ENCODE results near the gene GCNT3. TPM values are rescaled to one million over a fixed set of nuclear protein-coding genes. Genes with fewer than 3 reads are reported as not detected.

The GCNT3 gene
- total and polyA plus RNA-seq, 2 of the 8 experiments (the other 6 are each of a cell fraction or from before 2014, with no cell fraction given): not detected

GRCh38 chr15:59598461-59598860 is 13.1 kb upstream of the GCNT3 start:
- Histone ChIP-seq H2AFZ (ENCODE audit: low read length) (no peak overlapping the region), H4K20me1 (replicated peaks in 1 of 2; ENCODE audit: control insufficient read depth in 1 of 2, insufficient read depth in 2 of 2, low read length in 2 of 2) (no peaks in the 10 kb centered on the region), H4K91ac (replicated peaks; ENCODE audit: insufficient read length, low read length) (no peak overlapping the region), H4K8ac (ENCODE audit: extremely low read depth, insufficient read depth, low read length) (no peak overlapping the region), H3K4me2 (ENCODE audit: insufficient read depth in 1 of 2, low read depth in 2 of 2, low read length in 2 of 2) (no peak overlapping the region), H3K36me3 (ENCODE audit: control insufficient read depth in 2 of 4, insufficient read depth in 4 of 4, low read length in 3 of 4) (no peaks in the 10 kb centered on the region), H3K56ac (replicated peaks; ENCODE audit: insufficient read length, low read depth, low read length) (no peak overlapping the region), H3K79me1 (ENCODE audit: low read depth, low read length) (no peaks in the 10 kb centered on the region), H3K23me2 (ENCODE audit: low read depth, low read length) (no peaks in the 10 kb centered on the region), H3K27ac (ENCODE audit: low read depth, low read length) (no peak overlapping the region), H2BK20ac (ENCODE audit: low read length) (no peak overlapping the region), H2AK5ac (ENCODE audit: low read depth, low read length) (no peak overlapping the region), H3K4ac (replicated peaks; ENCODE audit: insufficient read length, low read depth, low read length) (no peak overlapping the region), H3K9me3 (ENCODE audit: insufficient read depth in 2 of 2, low read depth in 1 of 2, low read length in 1 of 2) (no peaks in the 10 kb centered on the region), H2BK5ac (ENCODE audit: low read depth, low read length) (no peak overlapping the region), H3K4me1 (replicated peaks in 1 of 4; ENCODE audit: control insufficient read depth in 3 of 4, insufficient read depth in 4 of 4, low read length in 3 of 4) (no peaks in the 10 kb centered on the region), H2BK12ac (ENCODE audit: low read depth, low read length) (no peak overlapping the region), H3K14ac (ENCODE audit: insufficient read length) (no peak overlapping the region), H2BK120ac (replicated peaks; ENCODE audit: low read depth, low read length) (no peak overlapping the region), H4K5ac (ENCODE audit: insufficient read length, low read depth, low read length) (no peak overlapping the region), H2BK15ac (ENCODE audit: low read length) (no peak overlapping the region), H3K9ac (replicated peaks in 1 of 4; ENCODE audit: extremely low read depth in 1 of 4, low read depth in 3 of 4, low read length in 3 of 4) (no peak overlapping the region), H3K79me2 (ENCODE audit: control insufficient read depth in 1 of 2, insufficient read depth in 2 of 2, low read length in 2 of 2) (no peaks in the 10 kb centered on the region), H3K18ac (ENCODE audit: extremely low read depth, low read length) (no peak overlapping the region), H3K27me3 (replicated peaks in 1 of 4; ENCODE audit: control insufficient read depth in 3 of 4, extremely low read depth in 1 of 4, insufficient read depth in 3 of 4, low read length in 3 of 4) (no peaks in the 10 kb centered on the region), H3K23ac (ENCODE audit: insufficient read length) (no peak overlapping the region), H3K4me3 (ENCODE audit: extremely low read depth in 1 of 4, insufficient read depth in 2 of 4, low read depth in 3 of 4, low read length in 4 of 4) (no peak overlapping the region)
- DNase-seq (ENCODE audit: low read depth in 1 of 2, low spot score in 2 of 2) (no peak), FAIRE-seq (no peak)
- WGBS, 2 experiments (ENCODE audit: extremely low coverage in 1 of 2, insufficient coverage in 1 of 2, insufficient read length in 1 of 2, insufficient replicate concordance in 2 of 2, low coverage in 1 of 2, low lambda C conversion rate in 2 of 2, missing lambda C conversion rate in 1 of 2): 89% methylated on average over 2 of the region's 2 CpGs; no CpG with 5 or more reads in 1 of the 2 experiments
- CTCF ChIA-PET (ENCODE audit: partially characterized antibody): interaction anchor here (0.7 to 1.3 kb wide), 3 partner anchors 10 to 428 kb away, joined by 3 to 5 read pairs (median 4); no protein-coding TSS in a partner anchor
- POLR2A ChIA-PET (ENCODE audit: partially characterized antibody): no interaction called here
- no peak for TF ChIP-seq RBBP5 (IDR thresholded peaks at IDR 0.05; ENCODE audit: borderline replicate concordance, low read depth, low read length)
- TF ChIP-seq GABPA (IDR thresholded peaks at IDR 0.05; ENCODE audit: borderline replicate concordance, insufficient read depth, low read length): no peak
- TF ChIP-seq POLR2AphosphoS5 (IDR thresholded peaks at IDR 0.05; ENCODE audit: low read depth, low read length): no peak
- TF ChIP-seq CBX5 (IDR thresholded peaks at IDR 0.05; ENCODE audit: low read depth, low read length): no peak
- no peak for TF ChIP-seq SP4 (IDR thresholded peaks at IDR 0.05; ENCODE audit: low read length)
- TF ChIP-seq ATF3 (IDR thresholded peaks at IDR 0.05; ENCODE audit: insufficient read depth, low read depth, low read length): no peak
- no peak for TF ChIP-seq CHD1 (IDR thresholded peaks at IDR 0.05; ENCODE audit: low read depth, low read length)
- TF ChIP-seq RXRA (IDR thresholded peaks at IDR 0.05; ENCODE audit: insufficient read depth, low read depth, low read length): no peak
- no peak for TF ChIP-seq CEBPB (IDR thresholded peaks at IDR 0.05; ENCODE audit: low read depth, low read length)
- TF ChIP-seq RNF2 (IDR thresholded peaks at IDR 0.05; ENCODE audit: borderline replicate concordance, low read depth, low read length, missing control alignments, poor library complexity, severe bottlenecking): no peak
- TF ChIP-seq HDAC2 (IDR thresholded peaks at IDR 0.05; ENCODE audit: borderline replicate concordance in 1 of 2, low read depth in 2 of 2, low read length in 2 of 2): no peak
- TF ChIP-seq NANOG (IDR thresholded peaks at IDR 0.05; ENCODE audit: insufficient read depth, low read depth, low read length, poor library complexity, severe bottlenecking): no peak
- no peak for TF ChIP-seq JUND (IDR thresholded peaks at IDR 0.05; ENCODE audit: low read length)
